Tibial nerve (tissue), 4 donors: ENCODE results near the gene PLPPR1. TPM values are rescaled to one million over a fixed set of nuclear protein-coding genes. Genes with fewer than 3 reads are reported as not detected.
"Not testable (repeated sequence)": the region's sequence is repeated elsewhere in the genome, so short reads cannot be mapped to it uniquely, and the experiment has no call there.

Experiments
- DNase-seq, 2 donors: peaks; one replicate each; pipeline ENCODE4 v3.0.0-alpha.2; 2019; ENCODE audit warnings: low spot score in 2 of 2
- H3K27ac ChIP-seq, 4 donors: fragments of 200-600 bp; sonication (generic) in 3 of 4; one replicate each; pipeline ENCODE4 v1.5.1; 2017 to 2019; ENCODE audit warnings: mild to moderate bottlenecking in 1 of 4
- H3K27me3 ChIP-seq, 2 donors: fragments of 200-600 bp; sonication (generic) in 1 of 2; one replicate each; pipeline versions ENCODE4 v1.5.1 to v1.6.0; 2017 to 2019
- H3K36me3 ChIP-seq, 3 donors: fragments of 200-600 bp; sonication (generic); one replicate each; pipeline ENCODE4 v1.5.1; 2018 to 2019
- H3K4me1 ChIP-seq, 4 donors: fragments of 200-600 bp; sonication (generic) in 3 of 4; one replicate each; pipeline ENCODE4 v1.5.1; 2017 to 2019
- H3K4me3 ChIP-seq, 4 donors: fragments of 200-600 bp; sonication (generic) in 3 of 4; one replicate each; pipeline ENCODE4 v1.5.1; 2017 to 2019; ENCODE audit warnings: mild to moderate bottlenecking in 1 of 4, moderate library complexity in 1 of 4
- H3K9me3 ChIP-seq, 4 donors: fragments of 200-600 bp; sonication (generic) in 3 of 4; one replicate each; pipeline ENCODE4 v1.5.1; 2017 to 2019
- CTCF ChIP-seq, 5 experiments: fragments of 200-600 bp in 3 of 5; fragments of 450-650 bp in 2 of 5; sonication (generic) in 3 of 5; IDR thresholded peaks; one replicate each; pipeline ENCODE4 v1.5.1; 2016 to 2019; ENCODE audit warnings: antibody characterized with exemption in 5 of 5, mild to moderate bottlenecking in 3 of 5, moderate library complexity in 2 of 5
- EP300 ChIP-seq, 2 donors: sonication (generic); formaldehyde crosslinking; IDR thresholded peaks; one replicate each; pipeline ENCODE4 v1.6.1; 2017; ENCODE audit warnings: antibody characterized with exemption in 2 of 2, mild to moderate bottlenecking in 1 of 2
- POLR2A ChIP-seq, 2 donors: fragments of 450-650 bp; IDR thresholded peaks; one replicate each; pipeline ENCODE4 v1.6.1; 2017; ENCODE audit warnings: antibody characterized with exemption in 2 of 2, mild to moderate bottlenecking in 2 of 2, moderate library complexity in 2 of 2
- WGBS, 2 donors: methylation state at CpG; one replicate each; pipeline ENCODE4 v1.1.5; 2018; 5-methylcytosine and 5-hydroxymethylcytosine counted together
- total RNA-seq, 4 donors: library from RNA; depleted of rRNA; stranded (reverse); fragments of >200 nt; gene quantifications; one replicate each; pipeline ENCODE4 v1.1.0, GENCODE V29; 2016

The PLPPR1 gene
- total RNA-seq, 4 donors from 2014 or later: 0.30 to 7.6 (median 2.5) TPM

- WGBS, 2 donors: 59% methylated on average over 4 of the region's 4 CpGs
- H3K9me3 ChIP-seq: no peaks in the 10 kb centered on the region
- no peak overlapping the region for H3K27ac ChIP-seq
- DNase-seq: no peak
- H3K4me1 ChIP-seq: no peaks in the 10 kb centered on the region
- no peaks in the 10 kb centered on the region for H3K36me3 ChIP-seq
- H3K27me3 ChIP-seq: no peaks in the 10 kb centered on the region
- TF ChIP-seq CTCF (IDR thresholded peaks at IDR 0.05): no peak
- TF ChIP-seq EP300 (IDR thresholded peaks at IDR 0.05): no peak
- no peak for TF ChIP-seq POLR2A (IDR thresholded peaks at IDR 0.05)
- no peak overlapping the region for H3K4me3 ChIP-seq
Measured at GRCh38 chr9:101038488-101038887, 10.0 kb downstream of the PLPPR1 start.

- H3K27me3 ChIP-seq, H3K4me3 ChIP-seq, H3K9me3 ChIP-seq, H3K4me1 ChIP-seq, H3K27ac ChIP-seq, DNase-seq, H3K36me3 ChIP-seq: not testable (repeated sequence)
- 59 to 68% methylated on average over 7 of the region's 7 CpGs for WGBS, 2 donors
Measured at GRCh38 chr9:101039581-101039980, 11.1 kb downstream of the PLPPR1 start.

- DNase-seq: no peak
- Histone ChIP-seq H3K9me3 (no peaks in the 10 kb centered on the region), H3K36me3 (no peaks in the 10 kb centered on the region), H3K27me3 (no peaks in the 10 kb centered on the region), H3K4me1 (no peaks in the 10 kb centered on the region), H3K4me3 (no peak overlapping the region), H3K27ac (no peak overlapping the region)
- whole genome bisulfite sequencing, 2 donors: 79 to 80% methylated on average over 4 of the region's 4 CpGs
- no peak for TF ChIP-seq EP300 (IDR thresholded peaks at IDR 0.05)
- no peak for TF ChIP-seq POLR2A (IDR thresholded peaks at IDR 0.05)
- TF ChIP-seq CTCF (IDR thresholded peaks at IDR 0.05): no peak
Measured at GRCh38 chr9:101047848-101048397, 19.4 kb downstream of the PLPPR1 start.

GRCh38 chr9:101050650-101051049 is 22.1 kb downstream of the PLPPR1 start:
- no peak overlapping the region for H3K27ac ChIP-seq
- 87 to 88% methylated on average over 3 of the region's 3 CpGs for WGBS, 2 donors
- H3K4me1 ChIP-seq: no peaks in the 10 kb centered on the region
- no peaks in the 10 kb centered on the region for H3K9me3 ChIP-seq
- TF ChIP-seq POLR2A (IDR thresholded peaks at IDR 0.05) (no peak), EP300 (IDR thresholded peaks at IDR 0.05) (no peak), CTCF (IDR thresholded peaks at IDR 0.05) (no peak)
- H3K36me3 ChIP-seq: no peaks in the 10 kb centered on the region
- H3K27me3 ChIP-seq: no peaks in the 10 kb centered on the region
- H3K4me3 ChIP-seq: no peak overlapping the region
- no peak for DNase-seq

- Histone ChIP-seq H3K4me1 (no peaks in the 10 kb centered on the region), H3K9me3 (no peaks in the 10 kb centered on the region), H3K27ac (no peak overlapping the region), H3K4me3 (no peak overlapping the region), H3K27me3 (no peaks in the 10 kb centered on the region), H3K36me3 (no peaks in the 10 kb centered on the region)
- DNase-seq: no peak
- TF ChIP-seq CTCF (IDR thresholded peaks at IDR 0.05): no peak
- no peak for TF ChIP-seq POLR2A (IDR thresholded peaks at IDR 0.05)
- TF ChIP-seq EP300 (IDR thresholded peaks at IDR 0.05): no peak
- WGBS, 2 donors: 23 to 30% methylated on average over 8 of the region's 8 CpGs
Measured at GRCh38 chr9:101054657-101055056, 26.1 kb downstream of the PLPPR1 start.

- 73 to 76% methylated on average over 3 of the region's 3 CpGs for WGBS, 2 donors
- Histone ChIP-seq H3K9me3 (no peaks in the 10 kb centered on the region), H3K27me3 (no peaks in the 10 kb centered on the region), H3K36me3 (no peaks in the 10 kb centered on the region), H3K27ac (no peak overlapping the region), H3K4me1 (no peaks in the 10 kb centered on the region), H3K4me3 (no peak overlapping the region)
- TF ChIP-seq POLR2A (IDR thresholded peaks at IDR 0.05) (no peak), EP300 (IDR thresholded peaks at IDR 0.05) (no peak), CTCF (IDR thresholded peaks at IDR 0.05) (no peak)
- no peak for DNase-seq
Measured at GRCh38 chr9:101055516-101055915, 27.0 kb downstream of the PLPPR1 start.
